H1 (cell line): ENCODE data around the gene GNAT1.

Experiments
- CTCF ChIP-seq, 3 experiments: IDR thresholded peaks; 1 replicate in 2 of 3; 2 replicates in 1 of 3; pipeline versions ENCODE4 v1.5.1 to v1.6.1; 2011; ENCODE audit warnings: low read length in 3 of 3, mild to moderate bottlenecking in 3 of 3, inconsistent platforms in 2 of 3, low read depth in 1 of 3, moderate library complexity in 1 of 3; ENCODE audit not compliant: insufficient read depth in 1 of 3; ENCODE audit errors: control extremely low read depth in 1 of 3
- E2F6 ChIP-seq: IDR thresholded peaks from 2 replicates; pipeline ENCODE4 v1.6.1; 2012; ENCODE audit warnings: inconsistent platforms
- EP300 ChIP-seq, 2 experiments: IDR thresholded peaks; 1 replicate in 1 of 2; 2 replicates in 1 of 2; pipeline ENCODE4 v1.6.1; 2011 to 2012; ENCODE audit warnings: low read depth in 2 of 2, low read length in 2 of 2, mild to moderate bottlenecking in 2 of 2, borderline replicate concordance in 1 of 2, inconsistent platforms in 1 of 2, moderate library complexity in 1 of 2
- POLR2A ChIP-seq, 2 experiments: IDR thresholded peaks; 1 replicate in 1 of 2; 2 replicates in 1 of 2; pipeline ENCODE4 v1.6.1; 2011; ENCODE audit warnings: low read depth in 2 of 2, low read length in 2 of 2, mild to moderate bottlenecking in 2 of 2; ENCODE audit errors: control extremely low read depth in 1 of 2
- POLR2AphosphoS5 ChIP-seq: IDR thresholded peaks from 2 replicates; pipeline ENCODE4 v1.6.1; 2011; ENCODE audit warnings: low read depth, low read length
- RNF2 ChIP-seq: fragments of 200-900, 300-1000 bp; sonication (generic); IDR thresholded peaks from 2 replicates; pipeline ENCODE4 v1.7.1; 2016; ENCODE audit warnings: borderline replicate concordance, low read depth, mild to moderate bottlenecking, antibody characterized with exemption, low read length; ENCODE audit not compliant: poor library complexity, severe bottlenecking; ENCODE audit errors: missing control alignments
- TAF1 ChIP-seq: IDR thresholded peaks from 2 replicates; pipeline ENCODE4 v1.6.1; 2011; ENCODE audit warnings: mild to moderate bottlenecking, low read depth, low read length
- TEAD4 ChIP-seq: IDR thresholded peaks from 2 replicates; pipeline ENCODE4 v1.6.1; 2012; ENCODE audit warnings: low read depth, low read length, inconsistent platforms, mixed read lengths

DNA sequence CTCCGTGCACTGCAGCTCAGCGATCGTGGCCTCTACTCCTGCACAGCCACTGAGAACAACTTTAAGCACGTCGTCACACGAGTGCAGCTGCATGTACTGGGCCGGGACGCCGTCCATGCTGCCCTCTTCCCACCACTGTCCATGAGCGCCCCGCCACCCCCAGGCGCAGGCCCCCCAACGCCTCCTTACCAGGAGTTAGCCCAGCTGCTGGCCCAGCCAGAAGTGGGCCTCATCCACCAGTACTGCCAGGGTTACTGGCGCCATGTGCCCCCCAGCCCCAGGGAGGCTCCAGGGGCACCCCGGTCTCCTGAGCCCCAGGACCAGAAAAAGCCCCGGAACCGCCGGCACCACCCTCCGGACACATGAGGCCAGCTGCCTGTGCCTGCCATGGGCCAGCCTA is 3.7 kb upstream of the GNAT1 start:
- TF ChIP-seq CTCF (IDR thresholded peaks at IDR 0.05; ENCODE audit: control extremely low read depth in 1 of 3, insufficient read depth in 1 of 3, low read depth in 1 of 3, low read length in 3 of 3) (no peak), E2F6 (no peak), POLR2AphosphoS5 (no peak), EP300 (IDR thresholded peaks at IDR 0.05; ENCODE audit: borderline replicate concordance in 1 of 2, low read depth in 2 of 2, low read length in 2 of 2) (no peak), RNF2 (no peak), TAF1 (no peak), POLR2A (IDR thresholded peaks at IDR 0.05; ENCODE audit: control extremely low read depth in 1 of 2, low read depth in 2 of 2, low read length in 2 of 2) (no peak), TEAD4 (no peak)
